Measurements from ENCODE around the gene NRAP. TPM values are rescaled to one million over a fixed set of nuclear protein-coding genes. Genes with fewer than 3 reads are reported as not detected.

The NRAP gene
- total RNA-seq, 1 experiment from 2014 or later = not detected

DNA sequence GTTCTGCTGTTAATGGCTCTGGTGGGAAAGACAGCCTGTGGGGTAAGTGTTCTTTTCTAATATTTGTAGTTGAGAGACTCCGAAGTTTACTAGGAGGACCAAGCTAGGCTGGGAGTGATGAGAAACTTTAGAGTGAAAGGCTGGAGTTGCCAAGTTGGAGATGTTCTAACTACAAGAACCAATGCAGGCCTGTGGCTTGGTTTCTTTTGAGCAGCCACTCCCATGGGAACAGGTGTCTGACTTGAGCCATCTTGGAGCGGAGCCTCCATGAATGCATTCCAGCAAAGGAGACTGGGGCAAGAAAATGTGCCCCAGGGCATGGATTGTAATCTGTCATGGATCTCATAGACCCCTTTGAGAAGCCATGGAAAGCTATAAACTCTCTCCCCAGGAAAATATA lies 110.7 kb downstream of the NRAP start:
- no peak for ATAC-seq
- ChIA-PET POLR2A (no interaction called here), CTCF (no interaction called here)
- no peaks in the 10 kb centered on the region for H3K4me1 ChIP-seq (ENCODE audit: control insufficient read depth, insufficient read depth, low read length)
- intact Hi-C loops (cut with micrococcal nuclease; ENCODE audit: unreplicated experiment) (no loop called here), in situ Hi-C loops (cut with HindIII; ENCODE audit: low pct_unique_long_range_greater_than_20kb, low sequenced_read_pairs) (no loop called here)
- no peak overlapping the region for H3K4me3 ChIP-seq (ENCODE audit: low read depth in 2 of 2, low read length in 2 of 2)
- no TSS peak for BruUV-seq (replicated peaks)
- no peaks in the 10 kb centered on the region for H3K9me3 ChIP-seq (ENCODE audit: control insufficient read depth, insufficient read depth, low read depth, low read length)
- TF ChIP-seq SIN3A (IDR thresholded peaks at IDR 0.05; ENCODE audit: borderline replicate concordance, insufficient read depth, low read depth, low read length) (no peak), POLR2AphosphoS5 (IDR thresholded peaks at IDR 0.05; ENCODE audit: low read depth, low read length) (no peak), TCF7L2 (IDR thresholded peaks at IDR 0.05; ENCODE audit: low read depth, low read length) (no peak), REST (IDR thresholded peaks at IDR 0.05; ENCODE audit: insufficient read depth in 1 of 2, low read depth in 2 of 2, low read length in 1 of 2) (no peak)
- TF ChIP-seq, protein P1, sequence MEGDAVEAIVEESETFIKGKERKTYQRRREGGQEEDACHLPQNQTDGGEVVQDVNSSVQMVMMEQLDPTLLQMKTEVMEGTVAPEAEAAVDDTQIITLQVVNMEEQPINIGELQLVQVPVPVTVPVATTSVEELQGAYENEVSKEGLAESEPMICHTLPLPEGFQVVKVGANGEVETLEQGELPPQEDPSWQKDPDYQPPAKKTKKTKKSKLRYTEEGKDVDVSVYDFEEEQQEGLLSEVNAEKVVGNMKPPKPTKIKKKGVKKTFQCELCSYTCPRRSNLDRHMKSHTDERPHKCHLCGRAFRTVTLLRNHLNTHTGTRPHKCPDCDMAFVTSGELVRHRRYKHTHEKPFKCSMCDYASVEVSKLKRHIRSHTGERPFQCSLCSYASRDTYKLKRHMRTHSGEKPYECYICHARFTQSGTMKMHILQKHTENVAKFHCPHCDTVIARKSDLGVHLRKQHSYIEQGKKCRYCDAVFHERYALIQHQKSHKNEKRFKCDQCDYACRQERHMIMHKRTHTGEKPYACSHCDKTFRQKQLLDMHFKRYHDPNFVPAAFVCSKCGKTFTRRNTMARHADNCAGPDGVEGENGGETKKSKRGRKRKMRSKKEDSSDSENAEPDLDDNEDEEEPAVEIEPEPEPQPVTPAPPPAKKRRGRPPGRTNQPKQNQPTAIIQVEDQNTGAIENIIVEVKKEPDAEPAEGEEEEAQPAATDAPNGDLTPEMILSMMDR (IDR thresholded peaks at IDR 0.05) = no peak
- H3K36me3 ChIP-seq (ENCODE audit: control insufficient read depth, insufficient read depth, low read length) = no peaks in the 10 kb centered on the region
- peaks cover 5% of the 10 kb centered on the region; the same call in 1 of the 2 replicates for H3K27me3 ChIP-seq (ENCODE audit: control insufficient read depth, insufficient read depth, low read length)
- H3K27ac ChIP-seq (ENCODE audit: low read length) = no peak overlapping the region
- no peak for DNase-seq (ENCODE audit: low read depth, low spot score)

GRCh38 chr10:113552701-113553100 lies 111.1 kb downstream of the NRAP start, which contains the start of gene HABP2:
HABP2 (plus strand) TSS chr10:113553053; CDS start chr10:113553122, 69 bp downstream.
- DNase-seq (ENCODE audit: low read depth, low spot score) (no peak), ATAC-seq (no peak)
- intact Hi-C loops (cut with micrococcal nuclease; ENCODE audit: unreplicated experiment) (no loop called here), in situ Hi-C loops (cut with HindIII; ENCODE audit: low pct_unique_long_range_greater_than_20kb, low sequenced_read_pairs) (no loop called here)
- peaks cover 5% of the 10 kb centered on the region; the same call in 1 of the 2 replicates for H3K27me3 ChIP-seq (ENCODE audit: control insufficient read depth, insufficient read depth, low read length)
- H3K9me3 ChIP-seq (ENCODE audit: control insufficient read depth, insufficient read depth, low read depth, low read length) = no peaks in the 10 kb centered on the region
- no peak within 1 kb of the TSS for H3K4me3 ChIP-seq (ENCODE audit: low read depth in 2 of 2, low read length in 2 of 2)
- BruUV-seq (replicated peaks) = no TSS peak
- CTCF ChIA-PET = no interaction called here
- no peaks in the 10 kb centered on the region for H3K4me1 ChIP-seq (ENCODE audit: control insufficient read depth, insufficient read depth, low read length)
- TF ChIP-seq, protein P1 (IDR thresholded peaks at IDR 0.05) = no peak
- no peak for TF ChIP-seq SIN3A (IDR thresholded peaks at IDR 0.05; ENCODE audit: borderline replicate concordance, insufficient read depth, low read depth, low read length)
- TF ChIP-seq TCF7L2 (IDR thresholded peaks at IDR 0.05; ENCODE audit: low read depth, low read length) = no peak
- TF ChIP-seq REST (IDR thresholded peaks at IDR 0.05; ENCODE audit: insufficient read depth in 1 of 2, low read depth in 2 of 2, low read length in 1 of 2) = no peak
- TF ChIP-seq POLR2AphosphoS5 (IDR thresholded peaks at IDR 0.05; ENCODE audit: low read depth, low read length) = no peak
- POLR2A ChIA-PET = no interaction called here
- no peaks in the 10 kb centered on the region for H3K36me3 ChIP-seq (ENCODE audit: control insufficient read depth, insufficient read depth, low read length)
- H3K27ac ChIP-seq (ENCODE audit: low read length) = no peak within 1 kb of the TSS

Measured in Panc1 (cell line).